Measurements from ENCODE around the gene ANKRD1.

Gene ANKRD1

GRCh38 chr10:90935581-90936275, 14.8 kb upstream of the ANKRD1 start:
- no peak for DNase-seq

- no peak for DNase-seq
These were observed 10.3 kb upstream of the ANKRD1 start for GRCh38 chr10:90930971-90931871.

GRCh38 chr10:90930070-90930837, 9.4 kb upstream of the ANKRD1 start:
- peak in 1 of 56 donors; percentile 7 for DNase-seq

- no peak for DNase-seq
These were observed 8.3 kb upstream of the ANKRD1 start for GRCh38 chr10:90929179-90929578.

- DNase-seq: no peak
These were observed 6.4 kb upstream of the ANKRD1 start for GRCh38 chr10:90927293-90927692.

GRCh38 chr10:90925079-90926029, 4.5 kb upstream of the ANKRD1 start:
- DNase-seq: no peak

- no peak for DNase-seq
These were observed 3.7 kb upstream of the ANKRD1 start for GRCh38 chr10:90924552-90924951.

- no peak for DNase-seq
These were observed 2.3 kb upstream of the ANKRD1 start for GRCh38 chr10:90923111-90923731.

- DNase-seq: no peak
These were observed 1.0 kb upstream of the ANKRD1 start for GRCh38 chr10:90921906-90922305.

GRCh38 chr10:90919683-90920574, 958 bp downstream of the ANKRD1 start:
- DNase-seq: no peak

- DNase-seq: no peak
These were observed 2.9 kb downstream of the ANKRD1 start for GRCh38 chr10:90917968-90918318.

- DNase-seq: no peak
These were observed 3.5 kb downstream of the ANKRD1 start for GRCh38 chr10:90917238-90917967.

- DNase-seq: no peak
These were observed 4.3 kb downstream of the ANKRD1 start for GRCh38 chr10:90916392-90917237.

- no peak for DNase-seq
These were observed 5.2 kb downstream of the ANKRD1 start for GRCh38 chr10:90915766-90916075.

GRCh38 chr10:90914992-90915765, 5.7 kb downstream of the ANKRD1 start:
- no peak for DNase-seq

- no peak for DNase-seq
These were observed 7.0 kb downstream of the ANKRD1 start for GRCh38 chr10:90913774-90914420.

Measured in amygdala (tissue), 56 donors.